WTC11 (cell line): Measurements from ENCODE around the gene MIPOL1. TPM values are rescaled to one million over a fixed set of nuclear protein-coding genes. Genes with fewer than 3 reads are reported as not detected.

Source experiments
- ATAC-seq: fragments of 200-7000 bp; cut with Tn5 transposase; 2 replicates; pipeline ENCODE4 v1.10.0; 2021; ENCODE audit warnings: mild to moderate bottlenecking, moderate library complexity
- CTCF ChIA-PET: fragments of 300-600 bp; sonication (Branson Sonifier 250); formaldehyde crosslinking; loops from one replicate; lab custom pipeline; 2021; ENCODE audit warnings: antibody characterized with exemption; lab: Charles Lee
- POLR2A ChIA-PET: fragments of 350-600 bp; sonication (Branson Sonifier 250); formaldehyde crosslinking; loops from one replicate; lab custom pipeline; 2021; ENCODE audit warnings: antibody characterized with exemption; lab: Charles Lee
- DNase-seq: peaks from one replicate; pipeline ENCODE4 v3.0.0; 2021; ENCODE audit warnings: low spot score
- H3K27ac Mint-ChIP-seq: 2 replicates; pipeline ENCODE4 v1.8.0; 2021; ENCODE audit warnings: mixed read lengths
- H3K27me3 Mint-ChIP-seq: 2 replicates; pipeline ENCODE4 v1.8.0; 2021; ENCODE audit warnings: low read depth, mild to moderate bottlenecking, moderate library complexity, mixed read lengths
- H3K36me3 Mint-ChIP-seq: 2 replicates; pipeline ENCODE4 v1.8.0; 2021; ENCODE audit warnings: mixed read lengths
- H3K4me1 Mint-ChIP-seq: 2 replicates; pipeline ENCODE4 v1.8.0; 2022; ENCODE audit warnings: mixed read lengths
- H3K4me3 Mint-ChIP-seq: 2 replicates; pipeline ENCODE4 v1.8.0; 2021; ENCODE audit warnings: mild to moderate bottlenecking, moderate library complexity, mixed read lengths
- H3K9me3 Mint-ChIP-seq: 2 replicates; pipeline ENCODE4 v1.8.0; 2021; ENCODE audit warnings: mixed read lengths
- CREM ChIP-seq: sonication (generic); formaldehyde crosslinking; IDR thresholded peaks from 2 replicates; pipeline ENCODE4 v1.8.1; 2022; ENCODE audit warnings: mild to moderate bottlenecking, missing genetic modification reagents, moderate library complexity
- IRF1 ChIP-seq: sonication (generic); formaldehyde crosslinking; IDR thresholded peaks from 2 replicates; pipeline ENCODE4 v1.8.0; 2023; ENCODE audit warnings: missing genetic modification reagents
- KAT7 ChIP-seq: sonication (generic); formaldehyde crosslinking; IDR thresholded peaks from 2 replicates; pipeline ENCODE4 v1.8.1; 2023; ENCODE audit warnings: missing genetic modification reagents, mild to moderate bottlenecking, borderline replicate concordance
- MXD4 ChIP-seq: fragments of 250-450 bp; sonication (Bioruptor Pico); IDR thresholded peaks from 2 replicates; pipeline ENCODE4 v1.8.0; 2021; ENCODE audit warnings: mild to moderate bottlenecking, moderate library complexity, borderline replicate concordance
- NFE2L1 ChIP-seq: sonication (generic); formaldehyde crosslinking; IDR thresholded peaks from 2 replicates; pipeline ENCODE4 v1.8.1; 2023; ENCODE audit warnings: missing genetic modification reagents
- NFYB ChIP-seq: sonication (generic); formaldehyde crosslinking; conservative IDR thresholded peaks from 2 replicates; pipeline ENCODE4 v1.8.0; 2022; ENCODE audit warnings: low read depth, missing genetic modification reagents
- NR2C2 ChIP-seq: sonication (generic); formaldehyde crosslinking; IDR thresholded peaks from 2 replicates; pipeline ENCODE4 v1.8.0; 2022; ENCODE audit warnings: mild to moderate bottlenecking, missing genetic modification reagents
- PRDM15 ChIP-seq: sonication (generic); formaldehyde crosslinking; IDR thresholded peaks from 2 replicates; pipeline ENCODE4 v1.8.0; 2022; ENCODE audit warnings: missing genetic modification reagents
- SMAD3 ChIP-seq: sonication (generic); formaldehyde crosslinking; IDR thresholded peaks from 2 replicates; pipeline ENCODE4 v1.8.0; 2022; ENCODE audit warnings: missing genetic modification reagents, mild to moderate bottlenecking, borderline replicate concordance
- SMAD4 ChIP-seq: sonication (generic); formaldehyde crosslinking; IDR thresholded peaks from 2 replicates; pipeline ENCODE4 v1.8.0; 2022; ENCODE audit warnings: mild to moderate bottlenecking, missing genetic modification reagents
- SOX15 ChIP-seq: fragments of 250-450 bp; sonication (Bioruptor Pico); IDR thresholded peaks from 2 replicates; pipeline ENCODE4 v1.9.0; 2021; ENCODE audit warnings: mild to moderate bottlenecking
- ZBTB21 ChIP-seq: sonication (generic); formaldehyde crosslinking; IDR thresholded peaks from 2 replicates; pipeline ENCODE4 v1.8.1; 2023; ENCODE audit warnings: mild to moderate bottlenecking, missing genetic modification reagents, borderline replicate concordance
- ZBTB43 ChIP-seq: sonication (generic); formaldehyde crosslinking; IDR thresholded peaks from 2 replicates; pipeline ENCODE4 v1.8.1; 2023; ENCODE audit warnings: mild to moderate bottlenecking, missing genetic modification reagents
- ZNF281 ChIP-seq: sonication (generic); formaldehyde crosslinking; IDR thresholded peaks from 2 replicates; pipeline ENCODE4 v1.8.0; 2023; ENCODE audit warnings: mild to moderate bottlenecking, missing genetic modification reagents
- ZNF317 ChIP-seq: sonication (generic); formaldehyde crosslinking; IDR thresholded peaks from 2 replicates; pipeline ENCODE4 v1.8.1; 2023; ENCODE audit warnings: low read depth, mild to moderate bottlenecking, moderate library complexity, missing genetic modification reagents, borderline replicate concordance
- ZNF512 ChIP-seq: sonication (generic); formaldehyde crosslinking; IDR thresholded peaks from 2 replicates; pipeline ENCODE4 v1.8.1; 2022; ENCODE audit warnings: missing genetic modification reagents, borderline replicate concordance
- total RNA-seq: library from RNA; stranded (reverse); gene quantifications from 3 replicates; pipeline ENCODE4 v1.2.3, GENCODE V29; 2021
- TF ChIP-seq, protein P1 (sequence below): sonication (generic); formaldehyde crosslinking; IDR thresholded peaks from 2 replicates; pipeline ENCODE4 v1.8.1; 2022; ENCODE audit warnings: mild to moderate bottlenecking, moderate library complexity, missing genetic modification reagents
- TF ChIP-seq, protein P2 (sequence below): sonication (generic); formaldehyde crosslinking; IDR thresholded peaks from 2 replicates; pipeline ENCODE4 v1.8.1; 2023; ENCODE audit warnings: mild to moderate bottlenecking, moderate library complexity, missing genetic modification reagents
- TF ChIP-seq, protein P3 (sequence below): sonication (generic); formaldehyde crosslinking; IDR thresholded peaks from 2 replicates; pipeline ENCODE4 v1.8.0; 2022; ENCODE audit warnings: mild to moderate bottlenecking, missing genetic modification reagents

Gene MIPOL1
- total RNA-seq, 1 experiment from 2014 or later = 13.1 TPM

- no peak for TF ChIP-seq ZNF317 (CRISPR knock-in tag)
- TF ChIP-seq, protein P1, sequence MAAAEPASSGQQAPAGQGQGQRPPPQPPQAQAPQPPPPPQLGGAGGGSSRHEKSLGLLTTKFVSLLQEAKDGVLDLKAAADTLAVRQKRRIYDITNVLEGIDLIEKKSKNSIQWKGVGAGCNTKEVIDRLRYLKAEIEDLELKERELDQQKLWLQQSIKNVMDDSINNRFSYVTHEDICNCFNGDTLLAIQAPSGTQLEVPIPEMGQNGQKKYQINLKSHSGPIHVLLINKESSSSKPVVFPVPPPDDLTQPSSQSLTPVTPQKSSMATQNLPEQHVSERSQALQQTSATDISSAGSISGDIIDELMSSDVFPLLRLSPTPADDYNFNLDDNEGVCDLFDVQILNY (CRISPR knock-in tag) = no peak
- ChIA-PET CTCF (no interaction called here), POLR2A (no interaction called here)
- H3K36me3 Mint-ChIP-seq = no peaks in the 10 kb centered on the region
- no peaks in the 10 kb centered on the region for H3K9me3 Mint-ChIP-seq
- peaks cover 99% of the 10 kb centered on the region for H3K27me3 Mint-ChIP-seq
- DNase-seq (no peak), ATAC-seq (no peak)
- peak overlapping the region; percentile 72; the same call in 1 of the 2 replicates for H3K4me3 Mint-ChIP-seq
- peaks cover 53% of the 10 kb centered on the region for H3K4me1 Mint-ChIP-seq
- H3K27ac Mint-ChIP-seq = no peak overlapping the region
Observed at GRCh38 chr14:37586797-37587130, 389.0 kb downstream of the MIPOL1 start.

- CTCF ChIA-PET = interaction anchor here (0.7 to 1.7 kb wide), 3 partner anchors 10 to 926 kb away, joined by 3 to 11 read pairs (median 4); partner anchors contain the start of gene PAX9
- Mint-ChIP-seq H3K36me3 (no peaks in the 10 kb centered on the region), H3K27ac (no peak overlapping the region), H3K4me1 (peaks cover 53% of the 10 kb centered on the region), H3K4me3 (peak overlapping the region; percentile 72), H3K27me3 (peaks cover 99% of the 10 kb centered on the region), H3K9me3 (no peaks in the 10 kb centered on the region)
- DNase-seq (no peak), ATAC-seq (no peak)
- POLR2A ChIA-PET = interaction anchor here (1.3 kb wide), 1 partner anchor 10 kb away, joined by 4 read pairs; no protein-coding TSS in a partner anchor
- TF ChIP-seq ZNF512 (no peak), SMAD4 (CRISPR knock-in tag) (no peak), KAT7 (CRISPR knock-in tag) (no peak), ZBTB21 (no peak), CREM (CRISPR knock-in tag) (no peak), NFE2L1 (no peak), ZNF281 (CRISPR knock-in tag) (no peak), SMAD3 (no peak), NFYB (CRISPR knock-in tag) (no peak), PRDM15 (CRISPR knock-in tag) (no peak), SOX15 (CRISPR knock-in tag) (no peak), NR2C2 (no peak), IRF1 (CRISPR knock-in tag) (no peak), MXD4 (CRISPR knock-in tag) (no peak), ZBTB43 (no peak)
- TF ChIP-seq, protein P2, sequence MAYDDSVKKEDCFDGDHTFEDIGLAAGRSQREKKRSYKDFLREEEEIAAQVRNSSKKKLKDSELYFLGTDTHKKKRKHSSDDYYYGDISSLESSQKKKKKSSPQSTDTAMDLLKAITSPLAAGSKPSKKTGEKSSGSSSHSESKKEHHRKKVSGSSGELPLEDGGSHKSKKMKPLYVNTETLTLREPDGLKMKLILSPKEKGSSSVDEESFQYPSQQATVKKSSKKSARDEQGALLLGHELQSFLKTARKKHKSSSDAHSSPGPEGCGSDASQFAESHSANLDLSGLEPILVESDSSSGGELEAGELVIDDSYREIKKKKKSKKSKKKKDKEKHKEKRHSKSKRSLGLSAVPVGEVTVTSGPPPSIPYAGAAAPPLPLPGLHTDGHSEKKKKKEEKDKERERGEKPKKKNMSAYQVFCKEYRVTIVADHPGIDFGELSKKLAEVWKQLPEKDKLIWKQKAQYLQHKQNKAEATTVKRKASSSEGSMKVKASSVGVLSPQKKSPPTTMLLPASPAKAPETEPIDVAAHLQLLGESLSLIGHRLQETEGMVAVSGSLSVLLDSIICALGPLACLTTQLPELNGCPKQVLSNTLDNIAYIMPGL = no peak
- TF ChIP-seq, protein P3, sequence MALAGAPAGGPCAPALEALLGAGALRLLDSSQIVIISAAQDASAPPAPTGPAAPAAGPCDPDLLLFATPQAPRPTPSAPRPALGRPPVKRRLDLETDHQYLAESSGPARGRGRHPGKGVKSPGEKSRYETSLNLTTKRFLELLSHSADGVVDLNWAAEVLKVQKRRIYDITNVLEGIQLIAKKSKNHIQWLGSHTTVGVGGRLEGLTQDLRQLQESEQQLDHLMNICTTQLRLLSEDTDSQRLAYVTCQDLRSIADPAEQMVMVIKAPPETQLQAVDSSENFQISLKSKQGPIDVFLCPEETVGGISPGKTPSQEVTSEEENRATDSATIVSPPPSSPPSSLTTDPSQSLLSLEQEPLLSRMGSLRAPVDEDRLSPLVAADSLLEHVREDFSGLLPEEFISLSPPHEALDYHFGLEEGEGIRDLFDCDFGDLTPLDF (CRISPR knock-in tag) = no peak
- TF ChIP-seq, all 79 proteins: peak for 0
Observed at GRCh38 chr14:37587131-37587803, 389.5 kb downstream of the MIPOL1 start.
